Ascending aorta (tissue), 2 donors: ENCODE results near the gene MYCL. TPM values are rescaled to one million over a fixed set of nuclear protein-coding genes. Genes with fewer than 3 reads are reported as not detected.

Experiments
- DNase-seq, 2 donors: peaks; one replicate each; pipeline ENCODE4 v3.0.0-alpha.2; 2019; ENCODE audit warnings: low spot score in 2 of 2
- H3K27ac ChIP-seq, 2 donors: fragments of 200-600 bp; sonication (generic); one replicate each; pipeline ENCODE4 v1.5.1; 2016 to 2017; ENCODE audit warnings: mild to moderate bottlenecking in 1 of 2
- H3K27me3 ChIP-seq: fragments of 200-600 bp; sonication (generic); one replicate; pipeline ENCODE4 v1.5.1; 2017
- H3K36me3 ChIP-seq, 2 donors: fragments of 200-600 bp; sonication (generic); one replicate each; pipeline ENCODE4 v1.5.1; 2016
- H3K4me1 ChIP-seq, 2 donors: fragments of 200-600 bp; sonication (generic); one replicate each; pipeline ENCODE4 v1.5.1; 2016 to 2017; ENCODE audit warnings: mild to moderate bottlenecking in 1 of 2
- H3K4me3 ChIP-seq, 2 donors: fragments of 200-600 bp; sonication (generic); one replicate each; pipeline ENCODE4 v1.5.1; 2016 to 2017; ENCODE audit warnings: mild to moderate bottlenecking in 1 of 2
- H3K9me3 ChIP-seq, 2 donors: fragments of 200-600 bp; sonication (generic); one replicate each; pipeline ENCODE4 v1.5.1; 2016
- intact Hi-C: fragments of 100-400 bp; cut with DNase I; formaldehyde crosslinking; loops from one replicate; pipeline ENCODE4 v1.15.1; 2023
- total RNA-seq: library from RNA; depleted of rRNA; stranded (reverse); fragments of >200 nt; gene quantifications from one replicate; pipeline ENCODE4 v1.1.0, GENCODE V29; 2016
- TF ChIP-seq, protein P1 (sequence below), 3 experiments: fragments of 200-600 bp in 2 of 3; fragments of 450-650 bp in 1 of 3; sonication (generic) in 2 of 3; IDR thresholded peaks; one replicate each; pipeline ENCODE4 v1.5.1; 2016 to 2019; ENCODE audit warnings: antibody characterized with exemption in 3 of 3, mild to moderate bottlenecking in 1 of 3, moderate library complexity in 1 of 3

MYCL gene
- total RNA-seq, 1 donor from 2014 or later, result 22.1 TPM

DNA sequence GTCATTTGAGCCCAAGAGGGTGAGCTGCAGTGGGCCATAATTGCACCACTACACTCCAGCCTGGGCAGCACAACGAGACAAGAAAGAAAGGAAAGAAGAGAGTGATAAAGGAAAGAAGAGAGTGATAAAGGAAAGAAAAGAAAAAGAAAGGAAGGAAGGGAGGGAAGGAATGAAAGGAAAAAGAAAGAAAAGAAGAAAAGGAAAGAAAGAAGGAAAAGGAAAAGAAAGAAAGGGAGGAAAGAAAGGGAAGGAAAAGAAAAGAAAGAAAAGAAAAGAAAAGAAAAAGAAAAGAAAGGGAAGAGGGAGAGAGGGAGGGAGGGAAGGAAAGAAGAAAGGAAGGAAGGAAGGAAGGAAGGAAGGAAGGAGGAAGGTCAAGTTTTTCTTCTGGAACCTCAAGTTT is 36.0 kb downstream of the MYCL start:
- peaks cover 0 to 4% of the 10 kb centered on the region in 2 donors for H3K36me3 ChIP-seq
- intact Hi-C loops, result no loop called here
- no peaks in the 10 kb centered on the region for H3K27me3 ChIP-seq
- H3K4me3 ChIP-seq, result no peak overlapping the region
- H3K4me1 ChIP-seq, result no peaks in the 10 kb centered on the region
- TF ChIP-seq, protein P1, sequence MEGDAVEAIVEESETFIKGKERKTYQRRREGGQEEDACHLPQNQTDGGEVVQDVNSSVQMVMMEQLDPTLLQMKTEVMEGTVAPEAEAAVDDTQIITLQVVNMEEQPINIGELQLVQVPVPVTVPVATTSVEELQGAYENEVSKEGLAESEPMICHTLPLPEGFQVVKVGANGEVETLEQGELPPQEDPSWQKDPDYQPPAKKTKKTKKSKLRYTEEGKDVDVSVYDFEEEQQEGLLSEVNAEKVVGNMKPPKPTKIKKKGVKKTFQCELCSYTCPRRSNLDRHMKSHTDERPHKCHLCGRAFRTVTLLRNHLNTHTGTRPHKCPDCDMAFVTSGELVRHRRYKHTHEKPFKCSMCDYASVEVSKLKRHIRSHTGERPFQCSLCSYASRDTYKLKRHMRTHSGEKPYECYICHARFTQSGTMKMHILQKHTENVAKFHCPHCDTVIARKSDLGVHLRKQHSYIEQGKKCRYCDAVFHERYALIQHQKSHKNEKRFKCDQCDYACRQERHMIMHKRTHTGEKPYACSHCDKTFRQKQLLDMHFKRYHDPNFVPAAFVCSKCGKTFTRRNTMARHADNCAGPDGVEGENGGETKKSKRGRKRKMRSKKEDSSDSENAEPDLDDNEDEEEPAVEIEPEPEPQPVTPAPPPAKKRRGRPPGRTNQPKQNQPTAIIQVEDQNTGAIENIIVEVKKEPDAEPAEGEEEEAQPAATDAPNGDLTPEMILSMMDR (IDR thresholded peaks at IDR 0.05), result no peak
- no peak for DNase-seq
- H3K9me3 ChIP-seq, result no peaks in the 10 kb centered on the region
- no peak overlapping the region for H3K27ac ChIP-seq

GRCh38 chr1:39863177-39863576 is 38.5 kb downstream of the MYCL start:
- TF ChIP-seq, protein P1 (IDR thresholded peaks at IDR 0.05), result no peak
- Histone ChIP-seq H3K27me3 (no peaks in the 10 kb centered on the region), H3K4me3 (no peak overlapping the region), H3K4me1 (no peaks in the 10 kb centered on the region), H3K36me3 (peaks cover 0 to 4% of the 10 kb centered on the region in 2 donors), H3K9me3 (no peaks in the 10 kb centered on the region), H3K27ac (no peak overlapping the region)
- no peak for DNase-seq
- intact Hi-C loops, result no loop called here

DNA sequence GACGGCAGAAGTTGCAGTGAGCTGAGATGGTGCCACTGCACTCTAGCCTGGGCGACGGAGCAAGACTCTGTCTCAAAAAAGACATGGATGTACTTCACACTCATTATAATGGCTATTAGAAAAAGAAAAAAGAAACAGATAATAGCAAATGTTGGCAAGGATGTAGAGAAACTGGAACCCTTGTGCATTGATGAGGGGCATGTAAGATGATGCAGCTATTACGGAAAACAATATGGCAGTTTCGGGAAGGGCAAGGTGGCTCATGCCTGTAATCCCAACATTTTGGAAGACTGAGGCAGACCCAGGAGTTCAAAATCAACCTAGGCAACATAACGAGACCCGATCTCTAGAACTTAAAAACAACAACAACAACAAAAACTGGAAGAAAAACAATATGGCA is 40.7 kb downstream of the MYCL start:
- TF ChIP-seq, protein P1 (IDR thresholded peaks at IDR 0.05), result no peak
- Histone ChIP-seq H3K27me3 (no peaks in the 10 kb centered on the region), H3K4me3 (no peak overlapping the region), H3K27ac (no peak overlapping the region), H3K4me1 (no peaks in the 10 kb centered on the region), H3K9me3 (no peaks in the 10 kb centered on the region), H3K36me3 (peaks cover 0 to 4% of the 10 kb centered on the region in 2 donors)
- DNase-seq, result no peak
- intact Hi-C loops, result no loop called here

DNA sequence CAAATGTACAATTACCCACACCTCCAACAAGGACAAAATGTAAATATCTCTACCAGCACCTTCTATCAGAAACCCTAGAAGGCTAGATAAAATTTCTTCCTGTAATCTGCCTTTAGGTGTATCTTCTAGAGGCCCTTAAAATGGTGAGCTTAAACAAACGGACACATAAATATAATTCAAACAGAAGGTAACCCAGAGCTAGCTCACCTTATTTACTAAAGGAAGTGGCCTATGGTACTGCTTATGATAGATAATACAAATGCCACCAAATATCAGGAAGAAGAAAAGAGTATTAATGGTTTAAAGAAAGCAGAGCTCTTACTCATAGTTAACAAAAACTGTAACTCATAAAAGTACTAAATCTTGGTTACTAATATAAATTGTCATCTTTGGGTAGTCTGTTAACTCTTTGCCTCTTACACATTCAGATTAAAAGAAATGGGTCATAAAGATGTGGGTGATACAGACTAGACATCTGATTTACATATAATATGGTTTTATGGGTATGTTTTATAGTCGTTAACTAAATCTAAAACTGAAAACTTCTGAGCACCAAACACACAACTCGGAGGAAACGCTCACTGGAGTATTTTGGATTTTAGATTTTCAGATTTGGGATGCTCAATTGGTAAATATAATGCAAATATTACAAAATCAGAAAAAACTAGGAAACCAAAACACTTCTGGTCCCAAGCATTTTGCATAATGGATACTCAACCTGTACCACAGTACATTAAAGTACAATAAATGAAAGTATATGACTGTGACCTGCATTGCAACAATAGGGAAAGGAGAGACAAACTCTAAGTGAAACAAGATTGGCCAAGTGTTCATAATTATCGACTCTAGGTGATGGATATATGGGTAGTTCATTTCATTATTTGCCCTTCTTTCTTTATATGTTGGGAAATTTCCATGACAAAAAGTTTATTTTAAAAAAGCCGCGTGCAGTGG is 41.6 kb downstream of the MYCL start:
- H3K4me1 ChIP-seq, result no peaks in the 10 kb centered on the region
- no peak for DNase-seq
- intact Hi-C loops, result no loop called here
- H3K36me3 ChIP-seq, result peaks cover 0 to 10% of the 10 kb centered on the region in 2 donors
- TF ChIP-seq, protein P1 (IDR thresholded peaks at IDR 0.05), result no peak
- no peaks in the 10 kb centered on the region for H3K27me3 ChIP-seq
- no peak overlapping the region for H3K4me3 ChIP-seq
- H3K9me3 ChIP-seq, result no peaks in the 10 kb centered on the region
- H3K27ac ChIP-seq, result no peak overlapping the region

DNA sequence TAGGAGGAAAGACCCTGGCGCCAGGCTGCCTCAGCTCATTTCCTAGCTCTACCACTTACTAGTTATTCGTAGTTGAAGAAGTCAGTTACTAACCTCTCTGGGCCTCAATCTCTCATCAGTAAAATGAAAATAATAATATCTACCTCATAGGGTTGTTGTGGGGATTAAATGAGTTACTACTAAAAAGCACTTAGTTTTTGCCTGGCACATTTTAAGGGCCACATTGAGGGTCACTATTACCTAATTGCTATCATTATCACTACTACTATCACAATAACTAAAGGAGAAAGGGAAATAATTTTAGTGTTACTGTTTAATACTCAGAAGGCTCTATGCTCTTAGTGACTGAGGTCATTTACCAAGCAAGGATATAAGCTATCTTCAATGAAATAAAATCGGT is 43.4 kb downstream of the MYCL start:
- Histone ChIP-seq H3K4me3 (no peak overlapping the region), H3K36me3 (peaks cover 0 to 16% of the 10 kb centered on the region in 2 donors), H3K9me3 (no peaks in the 10 kb centered on the region), H3K27ac (no peak overlapping the region), H3K27me3 (no peaks in the 10 kb centered on the region), H3K4me1 (no peaks in the 10 kb centered on the region)
- no peak for DNase-seq
- TF ChIP-seq, protein P1 (IDR thresholded peaks at IDR 0.05), result no peak
- intact Hi-C loops, result no loop called here
